Epithelial cell of esophagus (primary cell): ENCODE results near the gene MRPS18B.

ENCODE experiments used
- DNase-seq: peaks from one replicate; pipeline ENCODE4 v3.0.0; 2010; ENCODE audit warnings: low read depth
- H3K4me3 ChIP-seq: 2 replicates; pipeline ENCODE4 v1.5.1; 2011; ENCODE audit warnings: mild to moderate bottlenecking, low read length, control low read depth
- TF ChIP-seq, protein P1 (sequence below): IDR thresholded peaks from 2 replicates; pipeline ENCODE4 v1.5.1; 2011; ENCODE audit warnings: low read depth, mild to moderate bottlenecking, low read length, control low read depth, inconsistent platforms; ENCODE audit not compliant: insufficient read depth; ENCODE audit errors: missing control alignments

The MRPS18B gene

DNA sequence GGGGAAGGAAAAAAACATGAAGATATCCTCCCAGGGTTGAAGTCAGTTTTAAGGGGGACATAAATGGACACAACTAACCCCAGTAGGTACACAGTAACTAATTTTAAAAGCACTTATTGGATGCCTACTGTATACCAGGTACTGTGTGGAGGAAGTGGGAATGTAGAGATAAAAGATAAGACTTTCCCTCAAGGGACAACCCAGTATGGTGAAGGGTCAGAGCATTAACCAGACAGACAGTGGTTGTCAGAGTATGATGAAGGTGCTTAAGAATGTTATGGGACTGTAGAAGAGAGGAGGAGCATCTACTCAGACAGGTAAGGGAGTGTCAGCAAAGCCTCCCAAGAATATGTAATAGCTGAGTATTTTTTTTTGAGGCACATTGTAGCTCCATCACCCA lies 45.5 kb upstream of the MRPS18B start:
- DNase-seq, result peak; percentile 81
- TF ChIP-seq, protein P1, sequence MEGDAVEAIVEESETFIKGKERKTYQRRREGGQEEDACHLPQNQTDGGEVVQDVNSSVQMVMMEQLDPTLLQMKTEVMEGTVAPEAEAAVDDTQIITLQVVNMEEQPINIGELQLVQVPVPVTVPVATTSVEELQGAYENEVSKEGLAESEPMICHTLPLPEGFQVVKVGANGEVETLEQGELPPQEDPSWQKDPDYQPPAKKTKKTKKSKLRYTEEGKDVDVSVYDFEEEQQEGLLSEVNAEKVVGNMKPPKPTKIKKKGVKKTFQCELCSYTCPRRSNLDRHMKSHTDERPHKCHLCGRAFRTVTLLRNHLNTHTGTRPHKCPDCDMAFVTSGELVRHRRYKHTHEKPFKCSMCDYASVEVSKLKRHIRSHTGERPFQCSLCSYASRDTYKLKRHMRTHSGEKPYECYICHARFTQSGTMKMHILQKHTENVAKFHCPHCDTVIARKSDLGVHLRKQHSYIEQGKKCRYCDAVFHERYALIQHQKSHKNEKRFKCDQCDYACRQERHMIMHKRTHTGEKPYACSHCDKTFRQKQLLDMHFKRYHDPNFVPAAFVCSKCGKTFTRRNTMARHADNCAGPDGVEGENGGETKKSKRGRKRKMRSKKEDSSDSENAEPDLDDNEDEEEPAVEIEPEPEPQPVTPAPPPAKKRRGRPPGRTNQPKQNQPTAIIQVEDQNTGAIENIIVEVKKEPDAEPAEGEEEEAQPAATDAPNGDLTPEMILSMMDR, result no peak
- peak overlapping the region; percentile 91 for H3K4me3 ChIP-seq

DNA sequence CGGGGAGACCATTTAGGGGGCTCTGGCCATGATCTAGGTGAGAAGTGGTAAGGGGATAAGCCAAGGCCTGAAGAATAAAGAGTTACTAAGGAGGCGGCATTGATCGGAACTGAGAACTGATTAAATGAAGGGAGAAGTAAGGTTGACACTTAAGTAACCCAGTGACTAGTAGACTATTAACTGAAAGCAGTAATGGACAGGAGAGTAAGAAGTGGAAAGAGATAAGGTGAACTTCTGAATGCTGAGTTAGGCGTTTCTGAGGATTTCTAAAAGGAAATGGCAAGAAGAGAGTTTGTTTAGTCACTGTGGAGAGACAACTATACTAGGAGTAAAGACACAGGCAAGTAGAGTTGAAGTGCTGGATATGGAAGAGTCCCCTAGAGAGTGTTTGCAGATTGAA lies 44.5 kb upstream of the MRPS18B start:
- no peak overlapping the region for H3K4me3 ChIP-seq

DNA sequence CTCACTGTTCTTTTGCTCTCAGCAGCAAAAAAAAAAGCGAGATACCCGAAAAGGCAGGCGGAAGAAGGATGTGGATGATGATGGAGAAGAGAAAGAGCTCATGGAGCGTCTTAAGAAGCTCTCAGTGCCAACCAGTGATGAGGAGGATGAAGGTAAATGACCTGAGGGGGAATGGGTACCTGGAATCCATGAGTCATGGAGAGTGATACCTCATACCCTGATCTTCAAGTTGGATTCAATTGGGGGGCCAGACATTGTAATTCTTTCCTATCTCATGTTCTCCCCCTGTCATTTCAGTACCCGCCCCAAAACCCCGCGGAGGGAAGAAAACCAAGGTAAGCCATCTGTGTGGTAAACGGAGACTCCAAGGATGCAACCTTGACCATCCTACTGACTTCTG lies 39.6 kb upstream of the MRPS18B start:
- DNase-seq, result no peak
- TF ChIP-seq, protein P1, result no peak
- no peak overlapping the region for H3K4me3 ChIP-seq

More for the DNA sequence above, 44.5 kb upstream of the MRPS18B start:
- DNase-seq, result no peak
- TF ChIP-seq, protein P1, result no peak

DNA sequence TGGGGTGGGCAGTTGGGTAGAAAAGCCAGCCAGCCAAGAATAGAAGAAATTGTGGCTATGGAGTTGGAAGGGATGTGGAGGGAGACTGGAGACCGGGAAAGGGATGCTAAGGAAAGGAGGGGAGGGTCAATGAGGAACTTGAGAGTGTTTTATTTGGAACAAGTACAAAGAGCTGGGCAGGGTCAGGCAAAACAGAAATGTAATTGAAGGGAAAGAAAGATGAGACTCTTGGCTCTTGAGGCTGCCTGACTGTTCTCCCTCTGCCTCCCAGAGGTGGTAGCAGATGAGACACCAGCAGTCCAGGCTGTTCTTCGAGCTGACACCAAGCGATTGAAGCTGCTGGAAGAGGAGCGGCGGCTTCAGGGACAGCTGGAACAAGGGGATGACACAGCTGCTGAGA lies 33.7 kb upstream of the MRPS18B start:
- DNase-seq, result no peak
- no peak overlapping the region for H3K4me3 ChIP-seq
- TF ChIP-seq, protein P1, result no peak

DNA sequence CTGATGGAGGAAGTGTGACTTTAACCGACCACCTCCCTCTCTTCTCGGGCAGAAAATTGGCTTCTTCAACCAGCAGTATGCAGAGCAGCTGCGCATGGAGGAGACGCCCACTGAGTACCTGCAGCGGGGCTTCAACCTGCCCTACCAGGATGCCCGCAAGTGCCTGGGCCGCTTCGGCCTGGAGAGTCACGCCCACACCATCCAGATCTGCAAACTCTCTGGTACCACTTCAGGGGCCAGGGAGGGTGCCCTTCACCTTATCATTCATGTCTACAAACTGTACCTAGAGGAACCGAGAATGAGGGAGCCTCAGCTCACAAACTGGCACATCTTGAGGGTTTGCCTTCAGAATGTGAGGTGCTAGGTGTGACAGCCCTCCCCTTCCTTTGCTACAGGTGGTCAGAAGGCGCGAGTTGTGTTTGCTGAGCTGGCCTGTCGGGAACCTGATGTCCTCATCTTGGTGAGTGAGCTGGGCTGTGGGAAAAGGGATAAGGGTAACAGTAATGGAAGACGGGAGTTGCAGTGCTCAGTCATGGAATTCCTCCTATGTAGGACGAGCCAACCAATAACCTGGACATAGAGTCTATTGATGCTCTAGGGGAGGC lies 27.8 kb upstream of the MRPS18B start:
- H3K4me3 ChIP-seq, result no peak overlapping the region
- TF ChIP-seq, protein P1, result no peak
- no peak for DNase-seq

DNA sequence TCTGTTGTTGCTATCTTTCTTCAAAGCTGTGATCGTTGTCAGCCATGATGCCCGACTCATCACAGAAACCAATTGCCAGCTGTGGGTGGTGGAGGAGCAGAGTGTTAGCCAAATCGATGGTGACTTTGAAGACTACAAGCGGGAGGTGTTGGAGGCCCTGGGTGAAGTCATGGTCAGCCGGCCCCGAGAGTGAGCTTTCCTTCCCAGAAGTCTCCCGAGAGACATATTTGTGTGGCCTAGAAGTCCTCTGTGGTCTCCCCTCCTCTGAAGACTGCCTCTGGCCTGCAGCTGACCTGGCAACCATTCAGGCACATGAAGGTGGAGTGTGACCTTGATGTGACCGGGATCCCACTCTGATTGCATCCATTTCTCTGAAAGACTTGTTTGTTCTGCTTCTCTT lies 27.1 kb upstream of the MRPS18B start:
- DNase-seq, result no peak
- TF ChIP-seq, protein P1, result no peak
- H3K4me3 ChIP-seq, result no peak overlapping the region

DNA sequence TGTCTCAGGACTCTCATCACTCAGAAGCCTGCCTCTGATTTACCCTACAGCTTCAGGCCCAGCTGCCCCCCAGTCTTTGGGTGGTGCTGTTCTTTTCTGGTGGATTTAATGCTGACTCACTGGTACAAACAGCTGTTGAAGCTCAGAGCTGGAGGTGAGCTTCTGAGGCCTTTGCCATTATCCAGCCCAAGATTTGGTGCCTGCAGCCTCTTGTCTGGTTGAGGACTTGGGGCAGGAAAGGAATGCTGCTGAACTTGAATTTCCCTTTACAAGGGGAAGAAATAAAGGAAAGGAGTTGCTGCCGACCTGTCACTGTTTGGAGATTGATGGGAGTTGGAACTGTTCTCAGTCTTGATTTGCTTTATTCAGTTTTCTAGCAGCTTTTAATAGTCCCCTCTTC lies 26.6 kb upstream of the MRPS18B start:
- peak; percentile 96 for DNase-seq
- TF ChIP-seq, protein P1, result no peak
- H3K4me3 ChIP-seq, result no peak overlapping the region
